Hypothalamus (tissue), 51 donors: ENCODE data around the gene PHC1.
"Not testable (repeated sequence)": the region's sequence is repeated elsewhere in the genome, so short reads cannot be mapped to it uniquely, and the experiment has no call there.

Source experiments
- DNase-seq, 51 donors: peaks; one replicate each; lab custom pipeline; 2025; lab: John Stamatoyannopoulos, UW

PHC1 gene

DNA sequence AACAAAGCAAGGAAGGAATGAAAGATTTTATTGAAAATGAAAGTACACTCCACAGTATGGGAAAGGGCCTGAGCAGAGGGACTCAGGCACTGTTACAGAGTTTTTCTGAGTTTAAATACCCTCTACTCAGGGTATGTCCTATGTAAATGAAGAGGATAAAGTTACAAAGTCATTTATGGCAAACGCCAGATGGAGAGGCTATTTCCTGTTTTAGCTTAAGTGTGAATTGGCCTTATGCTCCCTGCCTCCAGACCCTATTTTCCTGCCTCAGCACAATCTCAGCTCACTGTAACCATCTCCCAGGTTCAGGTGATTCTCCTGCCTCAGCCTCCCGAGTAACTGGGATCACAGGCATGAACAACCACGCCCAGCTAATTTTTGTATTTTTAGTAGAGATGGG lies 6.8 kb upstream of the PHC1 start:
- DNase-seq: no peak

GRCh38 chr12:8909752-8910151 lies 4.6 kb upstream of the PHC1 start:
- no peak for DNase-seq

DNA sequence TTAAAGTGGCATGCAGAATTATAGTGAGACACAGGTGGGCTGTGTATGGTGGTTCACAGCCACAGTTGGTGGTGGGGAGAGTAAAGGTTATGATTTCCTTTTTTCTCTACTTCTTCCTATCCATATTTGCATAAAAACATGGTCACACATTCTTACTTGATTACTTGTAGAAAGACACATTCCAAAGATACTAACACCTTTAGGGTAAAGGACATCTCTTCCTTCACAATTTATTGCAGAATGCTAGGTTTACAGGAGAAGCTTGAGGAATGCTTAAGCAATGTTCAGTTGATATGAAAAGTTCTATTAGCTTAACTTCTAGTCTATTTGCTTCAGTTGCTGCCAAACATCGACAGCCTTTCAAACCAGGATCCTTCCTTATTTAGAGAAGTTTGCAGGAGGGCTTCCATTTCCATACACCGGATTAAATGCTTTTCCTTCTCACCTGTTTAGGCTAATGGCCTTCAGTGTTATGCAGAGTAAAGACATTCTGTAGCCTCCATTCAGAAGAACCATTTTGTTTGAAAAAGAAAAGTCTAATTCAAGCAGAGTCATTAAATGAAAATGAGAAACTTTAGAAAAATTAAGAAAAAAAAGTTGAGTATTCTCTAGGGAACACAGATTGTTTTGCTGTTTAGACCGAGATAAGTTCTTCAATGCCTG lies 2.6 kb upstream of the PHC1 start:
- no peak for DNase-seq

GRCh38 chr12:8912914-8913313 lies 1.4 kb upstream of the PHC1 start:
- peak in 1 of 51 donors; percentile 2 for DNase-seq

DNA sequence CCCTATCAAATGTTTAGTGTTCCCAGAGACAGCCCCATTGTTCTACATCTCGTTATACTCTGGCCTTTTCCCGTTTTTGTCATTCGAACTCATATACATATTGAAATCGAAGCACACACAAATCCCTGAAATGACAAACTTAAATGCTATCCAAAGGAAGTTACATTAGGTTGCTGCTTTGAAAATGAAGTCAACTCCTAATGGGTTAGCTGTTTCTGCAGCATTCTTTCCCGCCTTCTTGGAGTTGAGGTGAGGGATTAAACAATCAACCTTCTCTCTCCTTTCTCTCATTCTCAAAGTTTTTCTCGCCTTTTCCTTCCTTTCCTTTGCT lies 642 bp upstream of the PHC1 start:
- DNase-seq: no peak

- peak in 42 of 51 donors; percentile 2 to 61 (median 26) for DNase-seq
These were observed 612 bp downstream of the PHC1 start for GRCh38 chr12:8914716-8915526.

DNA sequence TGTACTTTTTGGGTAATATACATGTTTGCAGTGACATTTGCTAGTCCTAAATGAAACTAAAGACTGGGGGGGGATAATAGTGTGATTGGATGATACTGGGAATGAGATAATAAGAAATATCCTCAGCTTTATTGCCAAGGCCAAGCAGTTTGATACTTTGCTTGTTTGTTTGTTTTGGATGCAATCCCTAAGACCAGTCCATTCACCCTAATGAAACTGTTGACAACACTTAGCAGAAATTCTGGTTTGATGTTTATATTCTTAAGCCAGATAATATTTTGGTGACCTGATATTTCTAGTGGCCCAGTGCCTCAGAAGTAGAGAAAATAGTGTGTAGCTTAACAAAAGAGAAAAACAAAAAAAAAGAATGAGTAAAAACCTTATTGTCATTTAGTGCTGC lies 1.8 kb downstream of the PHC1 start:
- DNase-seq: no peak

- no peak for DNase-seq
These were observed 2.7 kb downstream of the PHC1 start for GRCh38 chr12:8917031-8917430.

GRCh38 chr12:8917751-8918150 lies 3.4 kb downstream of the PHC1 start:
- DNase-seq: no peak

DNA sequence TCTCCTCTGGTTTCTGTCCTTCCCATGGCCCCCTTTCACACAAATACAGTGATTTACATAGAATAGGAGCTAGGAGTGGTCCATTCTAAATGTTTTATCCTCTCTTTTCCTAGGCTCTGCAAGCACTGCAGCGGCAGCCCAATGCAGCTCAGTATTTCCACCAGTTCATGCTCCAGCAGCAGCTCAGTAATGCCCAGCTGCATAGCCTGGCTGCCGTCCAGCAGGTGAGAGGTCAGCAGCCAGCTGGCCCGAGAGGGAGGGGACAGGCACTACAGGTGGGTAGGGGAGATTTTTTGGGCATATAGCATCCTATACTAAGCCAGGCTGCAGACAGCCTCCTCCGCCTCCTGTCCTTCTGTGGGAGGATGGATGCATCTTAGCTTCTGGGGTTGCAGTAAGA lies 5.3 kb downstream of the PHC1 start:
- DNase-seq: not testable (repeated sequence)

DNA sequence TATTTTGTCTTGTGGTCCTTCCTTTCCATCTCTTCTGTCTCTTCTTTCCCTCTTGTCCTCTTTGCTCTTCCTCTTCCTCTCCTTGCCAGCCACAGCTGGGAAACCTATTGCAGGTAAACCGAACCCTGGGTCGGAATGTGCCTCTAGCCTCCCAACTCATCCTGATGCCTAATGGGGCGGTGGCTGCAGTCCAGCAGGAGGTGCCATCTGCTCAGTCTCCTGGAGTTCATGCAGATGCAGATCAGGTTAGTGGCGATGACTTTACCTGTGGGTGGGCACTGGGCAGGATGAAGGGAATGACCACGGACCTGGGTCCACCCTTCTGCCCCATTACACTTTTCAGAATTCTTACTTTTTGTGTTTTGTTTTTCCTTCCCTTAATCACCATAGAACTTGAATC lies 8.2 kb downstream of the PHC1 start:
- DNase-seq: no peak

DNA sequence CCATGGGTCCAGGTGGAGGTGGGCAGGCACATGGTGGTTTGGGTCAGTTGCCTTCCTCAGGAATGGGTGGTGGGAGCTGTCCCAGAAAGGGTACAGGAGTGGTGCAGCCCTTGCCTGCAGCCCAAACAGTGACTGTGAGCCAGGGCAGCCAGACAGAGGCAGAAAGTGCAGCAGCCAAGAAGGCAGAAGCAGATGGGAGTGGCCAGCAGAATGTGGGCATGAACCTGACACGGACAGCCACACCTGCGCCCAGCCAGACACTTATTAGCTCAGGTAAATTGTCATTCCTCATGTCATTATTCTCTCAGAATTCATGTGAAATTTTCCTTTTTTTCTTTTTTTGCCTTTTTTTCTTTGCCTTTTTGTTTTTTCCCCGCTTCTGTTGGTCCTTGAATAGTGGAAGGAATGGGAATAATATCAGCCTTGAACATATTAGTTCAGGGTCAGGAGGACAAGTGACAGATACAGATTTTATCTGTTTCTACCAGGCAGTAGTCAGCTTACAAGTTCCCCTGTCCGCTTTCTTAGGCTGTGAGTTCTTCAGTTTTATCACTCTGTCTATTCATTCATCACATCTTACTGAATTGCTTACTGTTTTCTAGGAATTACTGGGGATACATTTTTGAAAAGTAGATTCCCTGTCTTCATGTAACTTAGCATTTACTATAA lies 16.5 kb downstream of the PHC1 start:
- DNase-seq: not testable (repeated sequence)

- peak in 2 of 51 donors; percentile 4 to 19 for DNase-seq
These were observed 18.2 kb downstream of the PHC1 start for GRCh38 chr12:8932464-8932863.

- not testable (repeated sequence) for DNase-seq
These were observed 19.8 kb downstream of the PHC1 start for GRCh38 chr12:8934080-8934479.

DNA sequence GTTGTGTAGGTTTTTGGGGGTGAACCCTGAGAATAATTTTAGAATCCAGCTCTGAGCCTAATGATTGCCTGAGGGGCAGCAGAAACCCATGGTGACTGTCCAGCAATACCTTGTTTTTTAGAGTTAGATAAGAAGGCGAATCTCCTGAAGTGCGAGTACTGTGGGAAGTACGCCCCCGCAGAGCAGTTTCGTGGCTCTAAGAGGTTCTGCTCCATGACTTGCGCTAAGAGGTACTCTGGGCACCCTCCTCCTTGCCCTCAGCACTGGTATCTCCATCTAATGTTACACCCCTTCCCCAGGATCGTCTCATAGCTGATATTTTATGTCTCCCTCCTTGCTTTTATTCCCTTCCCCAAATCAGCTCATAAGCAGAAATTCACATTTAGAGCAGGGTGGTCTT lies 22.4 kb downstream of the PHC1 start:
- no peak for DNase-seq

DNA sequence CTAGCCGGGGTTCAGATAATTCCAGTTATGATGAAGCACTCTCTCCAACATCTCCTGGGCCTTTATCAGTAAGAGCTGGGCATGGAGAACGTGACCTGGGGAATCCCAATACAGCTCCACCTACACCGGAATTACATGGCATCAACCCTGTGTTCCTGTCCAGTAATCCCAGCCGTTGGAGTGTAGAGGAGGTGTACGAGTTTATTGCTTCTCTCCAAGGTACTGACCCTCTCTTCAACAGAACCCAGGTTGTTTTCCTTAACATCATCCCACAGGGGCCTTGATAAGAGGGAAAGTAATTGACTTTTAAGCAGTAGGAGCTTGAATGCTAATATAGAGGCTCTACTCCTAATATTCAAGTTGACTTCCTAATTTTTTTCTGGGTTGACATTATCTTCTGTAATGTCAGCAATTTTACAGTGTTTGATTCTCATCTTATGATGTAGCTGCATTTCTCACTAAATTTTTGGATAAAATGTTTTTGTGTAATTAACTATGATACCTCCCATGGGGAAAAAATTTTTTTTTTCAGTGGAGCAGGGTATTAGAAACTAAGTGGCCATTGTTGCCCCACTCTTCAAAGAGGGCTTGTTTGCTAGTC lies 23.6 kb downstream of the PHC1 start:
- not testable (repeated sequence) for DNase-seq

- no peak for DNase-seq
These were observed 27.6 kb downstream of the PHC1 start for GRCh38 chr12:8941691-8942478.

DNA sequence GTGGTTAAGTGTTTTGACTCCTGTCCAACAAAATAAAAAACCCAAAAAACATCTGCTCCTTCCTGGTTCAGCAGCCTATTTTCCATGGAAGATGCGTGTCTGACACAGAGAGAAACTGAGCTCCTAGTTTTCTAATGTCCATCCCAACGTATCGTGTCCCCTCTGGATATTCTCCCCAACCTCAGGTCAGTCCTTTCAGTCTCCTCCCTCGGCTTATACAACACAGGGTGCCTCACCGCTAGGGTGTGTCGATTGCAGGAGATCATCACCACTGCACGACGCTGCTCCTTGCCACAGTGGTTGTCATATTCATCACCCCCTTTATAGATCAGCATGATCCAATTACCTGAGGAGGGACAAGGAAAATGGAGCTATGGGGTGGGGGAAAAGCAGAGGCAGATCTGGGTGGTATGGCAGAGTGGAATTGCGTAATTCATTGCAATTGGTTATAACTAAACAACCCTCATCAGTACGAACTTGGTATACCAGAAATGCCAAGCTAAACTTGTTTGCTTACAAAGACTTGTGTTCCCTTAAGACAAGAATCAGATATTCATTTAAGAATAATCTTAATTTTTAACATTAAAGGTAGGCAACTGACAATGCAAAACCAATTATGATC lies 29.4 kb downstream of the PHC1 start:
- no peak for DNase-seq

DNA sequence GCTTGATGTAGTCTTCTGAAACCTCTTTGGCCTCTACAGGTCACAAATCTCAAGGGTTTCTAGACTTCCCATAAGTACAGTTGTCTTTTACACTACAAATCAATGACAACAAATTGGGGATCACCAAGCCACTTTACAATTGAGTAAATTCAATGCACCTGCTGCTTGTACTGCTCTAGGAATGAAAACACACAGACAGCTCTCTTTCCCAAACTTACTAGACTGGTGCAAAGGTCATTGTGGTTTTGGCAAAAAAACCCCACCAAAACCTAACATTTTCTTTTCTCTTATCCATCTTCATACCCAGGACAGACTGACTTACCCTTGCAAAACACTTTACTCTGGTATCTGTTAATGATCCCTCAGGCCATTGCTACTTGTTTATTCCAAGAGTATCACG lies 32.4 kb downstream of the PHC1 start:
- no peak for DNase-seq

- DNase-seq: no peak
These were observed 33.4 kb downstream of the PHC1 start for GRCh38 chr12:8947737-8948136.
